Hematopoietic multipotent progenitor cell treated with erythropoietin and hydrocortisone succinate and interleukin-3 and kit ligand, for 15 days (in vitro differentiated cells): ENCODE measurements around the gene ORM1.
"Not testable (repeated sequence)": the region's sequence is repeated elsewhere in the genome, so short reads cannot be mapped to it uniquely, and the experiment has no call there.

Experiments used
- DNase-seq: peaks from one replicate; pipeline ENCODE4 v3.0.0-alpha.2; 2015; ENCODE audit warnings: low spot score

ORM1 gene

DNA sequence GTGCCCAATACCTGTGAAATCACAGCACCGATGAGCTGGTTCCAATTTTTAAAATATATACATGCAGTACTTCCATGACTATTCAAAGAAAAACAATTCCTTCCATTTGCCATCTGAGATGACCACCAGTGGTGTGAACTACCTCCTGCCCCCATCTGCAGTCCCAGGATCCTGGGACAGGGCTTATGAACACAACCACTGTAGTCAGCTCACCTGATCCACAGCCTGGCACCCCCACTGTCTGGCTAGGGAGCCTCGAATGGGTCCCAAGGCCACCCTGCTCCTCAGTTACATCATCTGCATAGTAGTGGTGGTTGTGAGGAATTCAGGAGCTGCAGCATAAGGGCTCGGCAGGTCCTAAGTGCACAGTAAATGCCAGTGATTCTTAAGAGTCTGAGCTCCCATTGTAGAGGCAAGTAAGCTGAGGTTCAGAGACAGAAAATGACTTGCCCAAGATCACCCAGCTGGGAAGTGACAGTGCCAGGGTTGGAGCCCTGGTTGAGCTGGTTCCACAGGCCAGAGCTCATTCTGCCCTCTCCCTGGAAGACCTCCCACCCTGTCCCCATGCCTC lies 2.9 kb downstream of the ORM1 start:
- DNase-seq = not testable (repeated sequence)

DNA sequence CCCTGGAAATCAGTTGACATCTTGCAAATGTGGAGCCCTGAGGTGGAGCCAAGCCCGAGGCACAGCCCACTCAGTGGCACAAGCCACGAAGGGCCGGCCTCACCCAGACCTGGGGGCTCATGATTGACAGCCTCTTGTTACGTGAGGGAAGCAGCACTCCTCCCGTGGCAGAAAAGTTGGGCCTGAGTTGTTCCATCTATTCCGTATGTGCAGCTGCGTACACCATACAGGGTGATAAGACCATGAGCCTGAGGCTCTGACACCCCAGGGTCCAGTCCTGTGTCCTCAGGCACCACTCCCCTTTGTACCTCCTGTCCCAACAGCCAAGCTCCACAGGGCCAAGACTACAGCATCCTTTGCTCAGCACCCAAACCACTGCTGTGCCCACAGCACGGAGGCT lies 4.9 kb downstream of the ORM1 start:
- DNase-seq = no peak

DNA sequence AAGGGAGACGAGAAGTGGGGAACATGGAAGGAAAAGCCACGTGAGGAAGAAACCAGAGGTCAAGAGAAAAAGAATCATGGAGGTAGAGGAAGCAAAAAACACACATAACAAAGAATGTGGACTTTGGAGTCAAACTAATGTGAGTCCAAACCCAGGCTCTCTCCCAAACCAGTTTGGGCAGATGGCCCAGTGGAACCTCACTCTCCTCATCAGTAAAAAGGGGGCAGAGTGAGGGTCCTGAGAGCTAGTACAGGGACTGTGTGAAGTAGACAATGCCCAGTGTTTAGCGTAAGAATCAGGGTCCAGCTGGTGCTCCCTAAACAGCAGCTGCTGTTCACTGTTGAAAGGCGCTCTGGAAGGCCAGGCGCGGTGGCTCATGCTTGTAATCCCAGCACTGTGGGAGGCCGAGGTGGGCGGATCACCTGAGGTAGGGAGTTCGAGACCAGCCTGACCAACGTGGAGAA lies 5.5 kb downstream of the ORM1 start:
- DNase-seq = not testable (repeated sequence)

DNA sequence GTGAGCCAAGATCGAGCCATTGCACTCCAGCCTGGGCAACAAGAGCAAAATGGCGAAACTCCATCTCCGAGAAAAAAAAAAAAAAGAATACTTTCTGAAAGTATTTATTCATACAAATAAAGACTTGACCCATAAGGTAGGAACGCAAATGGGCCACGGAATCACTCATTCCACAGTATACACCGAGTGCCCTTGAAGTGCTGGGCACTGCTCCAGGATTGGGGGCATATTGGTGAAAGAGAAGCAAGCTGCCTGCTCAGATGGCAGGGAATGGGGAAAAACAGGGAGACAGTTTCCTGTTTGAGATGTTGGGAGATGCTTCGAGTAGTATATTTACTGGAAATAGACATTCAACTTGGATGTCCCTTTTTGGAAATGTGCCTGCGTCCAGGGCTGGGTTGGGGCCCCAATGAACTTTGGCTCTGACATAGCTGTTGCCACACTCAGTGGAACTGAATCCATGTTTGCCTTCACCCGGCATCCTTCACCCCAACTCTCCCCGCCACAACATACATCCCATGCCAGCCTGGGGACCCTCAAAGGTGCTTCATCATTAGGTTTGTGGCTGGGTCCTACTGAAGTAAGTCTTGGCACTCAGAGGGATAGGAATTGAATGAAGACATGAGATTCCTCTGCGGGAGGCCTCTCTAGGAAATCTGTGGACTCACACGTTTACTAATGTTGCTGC lies 6.2 kb downstream of the ORM1 start:
- not testable (repeated sequence) for DNase-seq

DNA sequence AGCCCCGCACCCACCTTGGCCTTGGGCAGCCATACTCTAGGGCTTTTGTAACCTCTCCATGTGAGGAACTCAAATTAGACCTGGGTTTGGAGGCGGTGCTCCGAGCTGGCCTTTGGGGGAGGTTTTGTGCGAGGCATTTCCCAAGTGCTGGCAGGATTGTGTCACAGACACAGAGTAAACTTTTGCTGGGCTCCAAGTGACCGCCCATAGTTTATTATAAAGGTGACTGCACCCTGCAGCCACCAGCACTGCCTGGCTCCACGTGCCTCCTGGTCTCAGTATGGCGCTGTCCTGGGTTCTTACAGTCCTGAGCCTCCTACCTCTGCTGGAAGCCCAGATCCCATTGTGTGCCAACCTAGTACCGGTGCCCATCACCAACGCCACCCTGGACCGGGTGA lies 6.7 kb downstream of the ORM1 start, which contains the start of gene ORM2:
Gene ORM2, plus strand, starts transcription at position 245 of the 398 bp plus-strand sequence. Its CDS starts 36 bp downstream, at position 281.
- DNase-seq = not testable (repeated sequence)

DNA sequence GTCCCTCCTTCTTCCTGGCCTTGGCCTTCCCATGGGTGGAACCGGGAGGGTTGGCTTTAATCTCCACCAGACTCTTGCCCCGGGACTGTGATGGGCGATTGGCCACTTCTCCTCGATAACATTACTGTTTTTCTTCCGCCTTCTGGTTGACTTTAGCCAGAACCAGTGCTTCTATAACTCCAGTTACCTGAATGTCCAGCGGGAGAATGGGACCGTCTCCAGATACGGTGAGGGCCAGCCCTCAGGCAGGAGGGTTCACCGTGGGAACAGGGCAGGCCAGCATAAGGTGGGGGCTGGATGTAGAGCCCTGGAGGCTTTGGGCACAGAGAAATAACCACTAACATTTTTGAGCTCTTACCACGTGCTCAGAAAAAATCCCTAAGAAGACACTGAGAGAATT lies 7.7 kb downstream of the ORM1 start:
- no peak for DNase-seq

DNA sequence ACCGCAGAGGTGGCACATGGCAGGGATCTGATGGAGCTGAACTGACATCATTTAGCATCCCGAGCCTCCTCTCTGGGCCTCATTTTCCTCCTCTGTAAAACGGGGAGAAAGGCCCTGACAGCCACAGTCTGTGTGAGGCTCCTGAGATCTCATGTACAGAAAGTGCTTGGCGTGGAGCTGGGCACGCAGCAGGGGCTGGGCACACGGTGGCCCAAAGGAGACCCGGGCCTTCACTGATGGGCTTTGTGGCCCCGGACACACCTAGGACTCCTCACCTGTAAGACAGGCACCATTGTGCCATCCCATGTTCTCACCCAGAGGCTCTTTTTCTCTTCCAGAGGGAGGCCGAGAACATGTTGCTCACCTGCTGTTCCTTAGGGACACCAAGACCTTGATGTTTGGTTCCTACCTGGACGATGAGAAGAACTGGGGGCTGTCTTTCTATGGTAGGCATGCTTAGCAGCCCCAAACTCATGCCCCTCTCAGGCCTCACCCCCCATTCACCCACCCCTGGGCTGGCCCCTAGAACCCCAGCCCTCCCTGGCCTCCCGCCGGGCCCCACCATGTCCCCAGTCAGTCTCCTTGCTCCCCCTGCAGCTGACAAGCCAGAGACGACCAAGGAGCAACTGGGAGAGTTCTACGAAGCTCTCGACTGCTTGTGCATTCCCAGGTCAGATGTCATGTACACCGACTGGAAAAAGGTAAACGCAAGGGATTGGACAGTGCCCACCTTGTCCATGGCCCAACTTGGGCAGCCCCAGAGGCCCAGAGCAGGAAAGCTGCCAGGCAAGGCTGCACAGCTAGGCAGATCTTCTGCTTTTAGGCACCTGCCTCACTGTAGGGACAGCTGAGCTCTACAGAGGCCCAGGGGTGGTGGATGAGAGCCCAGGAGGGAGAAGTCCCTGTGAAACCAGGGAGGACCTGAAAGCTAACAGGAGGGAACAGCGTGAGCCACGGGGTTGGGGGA lies 8.6 kb downstream of the ORM1 start:
- DNase-seq = not testable (repeated sequence)

DNA sequence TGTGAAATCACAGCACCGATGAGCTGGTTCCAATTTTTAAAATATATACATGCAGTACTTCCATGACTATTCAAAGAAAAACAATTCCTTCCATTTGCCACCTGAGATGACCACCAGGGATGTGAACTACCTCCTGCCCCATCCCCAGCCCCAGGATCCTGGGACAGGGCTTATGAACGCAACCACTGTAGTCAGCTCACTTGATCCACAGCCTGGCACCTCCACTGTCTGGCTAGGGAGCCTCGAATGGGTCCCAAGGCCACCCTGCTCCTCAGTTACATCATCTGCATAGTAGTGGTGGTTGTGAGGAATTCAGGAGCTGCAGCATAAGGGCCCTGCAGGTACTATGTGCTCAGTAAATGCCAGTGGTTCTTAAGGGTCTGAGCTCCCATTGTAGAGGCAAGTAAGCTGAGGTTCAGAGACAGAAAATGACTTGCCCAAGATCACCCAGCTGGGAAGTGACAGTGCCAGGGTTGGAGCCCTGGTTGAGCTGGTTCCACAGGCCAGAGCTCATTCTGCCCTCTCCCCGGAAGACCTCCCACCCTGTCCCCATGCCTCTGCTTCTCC lies 9.7 kb downstream of the ORM1 start:
- not testable (repeated sequence) for DNase-seq

DNA sequence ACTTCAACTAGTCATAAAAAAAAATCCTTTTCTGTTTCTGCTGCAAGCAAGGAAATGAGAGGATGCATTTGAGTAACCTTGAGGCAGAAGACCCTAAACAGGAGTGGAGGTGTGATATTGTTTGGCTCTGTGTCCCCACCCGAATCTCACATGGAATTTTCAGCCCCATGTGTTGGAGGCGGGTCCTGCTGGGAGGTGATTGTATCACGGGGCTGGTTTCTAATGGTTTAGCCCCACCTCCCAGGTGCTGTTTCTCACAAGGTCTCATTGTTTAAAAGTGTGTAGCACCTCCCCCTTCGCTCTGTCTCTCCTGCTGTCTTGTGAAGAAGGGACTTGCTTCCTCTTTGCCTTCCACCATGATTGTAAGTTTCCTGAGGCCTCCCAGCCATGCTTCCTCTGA lies 10.8 kb downstream of the ORM1 start:
- not testable (repeated sequence) for DNase-seq

DNA sequence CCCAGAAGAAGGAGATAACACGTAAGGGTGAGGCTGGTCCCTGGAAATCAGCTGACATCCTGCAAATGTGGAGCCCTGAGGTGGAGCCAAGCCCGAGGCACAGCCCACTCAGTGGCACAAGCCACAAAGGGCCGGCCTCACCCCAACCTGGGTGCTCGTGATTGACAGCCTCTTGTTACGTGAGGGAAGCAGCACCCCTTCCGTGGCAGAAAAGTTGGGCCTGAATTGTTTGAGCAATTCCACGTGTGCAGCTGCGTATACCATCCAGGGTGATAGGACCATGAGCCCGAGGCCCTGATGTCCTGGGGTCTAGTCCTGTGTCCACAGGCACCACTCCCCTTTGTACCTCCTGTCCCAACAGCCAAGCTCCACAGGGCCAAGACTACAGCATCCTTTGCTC lies 11.6 kb downstream of the ORM1 start:
- DNase-seq = no peak

DNA sequence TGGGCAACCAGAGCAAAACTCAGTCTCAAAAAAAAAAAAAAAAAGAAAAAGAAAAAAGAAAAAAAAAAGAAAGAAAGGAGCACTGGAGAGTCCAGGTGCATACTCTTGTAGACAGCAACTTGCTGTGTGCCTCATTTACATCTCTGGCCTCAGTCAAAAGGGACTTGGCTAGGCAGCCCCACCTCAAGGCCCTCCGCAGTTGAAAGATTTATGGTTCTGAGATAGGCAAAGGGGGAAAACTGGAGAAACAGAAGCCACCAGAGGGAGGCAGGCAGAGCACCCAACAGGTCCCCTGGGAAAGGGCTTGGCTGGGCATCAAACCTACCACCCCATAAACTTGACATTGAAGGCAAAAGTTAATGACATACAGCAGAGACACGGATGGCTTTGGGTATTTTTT lies 12.8 kb downstream of the ORM1 start:
- DNase-seq = no peak

DNA sequence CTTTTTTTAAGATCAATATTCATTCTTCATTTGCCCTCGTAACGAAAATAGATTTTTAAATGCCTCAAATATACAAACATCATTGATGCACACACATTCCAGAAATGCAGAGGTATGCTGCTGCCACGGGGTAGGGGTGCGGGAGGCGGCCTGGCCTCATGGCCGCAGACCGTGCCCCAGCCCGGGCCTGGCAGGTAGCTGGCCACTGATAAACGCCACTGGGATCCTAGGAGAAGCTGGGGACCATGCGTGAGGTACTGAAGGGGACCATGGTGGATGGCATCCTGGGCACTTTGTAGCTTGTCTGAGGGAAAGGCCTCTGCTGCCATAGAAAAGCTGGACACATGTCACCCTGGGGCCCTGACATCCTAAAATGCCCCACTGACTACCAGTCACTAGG lies 13.3 kb downstream of the ORM1 start:
- DNase-seq = no peak

DNA sequence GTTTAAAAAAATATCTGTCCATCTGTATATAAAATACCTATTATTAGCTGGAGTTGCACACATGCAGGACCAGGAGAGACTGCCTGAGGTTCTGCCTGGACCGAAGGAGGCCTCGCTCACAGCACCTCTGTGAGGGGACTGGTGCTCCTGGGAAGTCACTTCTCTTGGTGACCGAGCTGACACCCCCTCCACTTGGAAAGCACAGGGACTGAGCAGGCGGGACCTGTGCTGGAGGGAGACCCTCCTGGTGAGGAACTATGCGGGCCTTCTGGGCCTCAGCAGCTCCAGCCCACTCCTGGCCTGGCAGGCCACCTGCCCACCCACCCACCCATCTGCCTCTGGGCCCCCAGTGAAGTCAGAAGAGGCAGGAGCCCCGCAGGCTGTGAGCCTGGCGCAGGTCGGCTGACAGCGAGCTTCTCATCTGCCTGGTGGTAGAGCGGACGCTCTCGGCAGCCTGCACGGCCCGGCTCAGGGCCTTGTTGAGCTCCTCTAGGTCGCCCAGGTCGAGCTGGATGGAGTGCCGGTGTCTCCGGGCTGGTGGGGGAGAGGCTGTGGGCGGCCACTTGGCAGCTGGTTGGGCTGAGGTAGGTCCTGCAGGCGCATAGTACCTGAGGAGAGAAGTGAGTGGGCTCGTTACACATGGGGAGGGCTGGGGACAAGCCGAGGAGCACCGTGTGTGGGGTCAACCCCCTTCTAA lies 13.9 kb downstream of the ORM1 start:
- DNase-seq = no peak

DNA sequence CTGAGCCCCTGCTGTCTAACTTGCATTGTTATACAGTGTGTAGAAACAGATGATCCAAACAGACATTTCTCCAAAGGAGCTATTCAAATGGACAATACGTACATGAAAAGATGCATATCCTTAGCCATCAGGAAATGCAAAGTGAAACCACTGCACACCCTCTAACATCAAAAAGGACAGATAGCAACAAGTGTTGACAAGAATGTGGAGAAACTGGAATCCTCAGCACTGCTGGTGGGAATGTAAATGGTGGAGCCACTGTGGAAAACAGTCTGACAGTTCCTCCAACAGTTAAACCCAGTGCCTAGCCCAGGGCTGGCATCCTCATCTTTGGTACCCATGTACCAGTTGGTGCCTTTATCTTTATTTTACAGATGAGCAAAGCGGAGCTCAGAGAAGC lies 15.3 kb downstream of the ORM1 start:
- DNase-seq = no peak

DNA sequence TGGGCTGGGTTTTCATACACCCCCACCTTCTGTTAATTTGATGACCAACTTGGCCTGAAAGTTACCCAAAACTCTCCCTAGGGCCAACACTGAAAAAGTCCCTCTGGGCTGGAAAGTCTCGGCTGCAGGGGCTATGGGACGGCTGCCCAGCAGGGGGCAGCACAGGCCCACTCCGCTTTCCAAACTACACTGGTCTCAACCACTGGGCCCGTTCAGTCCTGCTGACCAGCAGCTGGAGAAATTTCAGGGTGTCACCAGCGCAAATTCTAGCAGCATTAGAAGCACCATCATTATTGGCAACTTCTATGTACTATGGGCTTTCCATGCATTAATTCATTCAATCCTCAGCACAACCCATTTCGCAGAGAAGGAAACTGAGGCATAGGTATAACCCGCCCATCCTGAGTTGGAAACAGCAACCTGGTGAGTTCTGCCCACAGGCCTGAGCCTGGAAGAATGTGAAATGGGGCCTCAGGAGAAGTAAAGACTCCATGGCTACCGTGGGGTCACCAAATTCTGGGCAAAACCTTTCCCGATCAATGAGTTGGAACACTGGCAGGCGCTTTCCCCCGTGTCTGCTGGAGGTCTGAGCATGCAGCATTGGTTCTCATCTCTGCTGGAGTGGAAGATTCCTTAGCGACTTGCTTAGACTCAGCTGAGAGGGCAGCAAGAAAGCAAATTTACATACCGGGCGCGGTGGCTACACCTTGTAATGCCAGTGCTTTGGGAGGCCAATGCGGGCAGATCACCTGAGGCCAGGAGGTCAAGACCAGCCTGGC lies 16.4 kb downstream of the ORM1 start:
- peak; percentile 24 for DNase-seq

DNA sequence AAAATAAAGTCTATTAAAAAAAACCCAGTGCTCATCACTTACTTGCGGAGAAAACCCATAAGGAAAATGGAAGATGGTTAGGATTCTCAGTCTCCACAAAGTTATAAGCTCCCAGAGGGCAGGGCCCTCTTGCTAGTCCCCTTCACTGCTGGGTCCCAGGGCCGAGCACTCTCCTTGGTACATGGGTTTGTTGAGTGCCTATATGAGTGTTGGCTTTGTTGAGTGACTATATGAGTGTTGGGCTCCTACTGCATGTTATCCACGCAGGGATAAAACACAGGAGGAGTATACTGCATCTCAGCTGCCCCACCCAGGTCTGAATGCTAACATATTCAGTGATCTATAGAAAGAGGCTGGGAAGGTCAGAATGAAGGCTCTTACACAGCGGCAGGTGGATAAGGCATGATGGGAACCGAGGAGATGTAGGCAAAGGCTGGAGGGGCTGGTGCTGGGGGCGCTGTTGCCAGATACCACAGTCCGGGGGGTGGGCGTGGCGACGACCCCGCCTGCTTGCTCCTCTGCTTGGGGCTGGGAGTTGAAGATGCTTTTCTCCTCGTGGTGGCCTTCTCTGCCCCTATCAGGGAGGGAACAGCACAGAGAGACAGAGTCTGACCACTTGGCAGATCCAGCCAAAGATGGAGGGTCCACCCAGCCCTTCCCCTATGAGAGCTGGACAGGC lies 18.4 kb downstream of the ORM1 start:
- DNase-seq = no peak

DNA sequence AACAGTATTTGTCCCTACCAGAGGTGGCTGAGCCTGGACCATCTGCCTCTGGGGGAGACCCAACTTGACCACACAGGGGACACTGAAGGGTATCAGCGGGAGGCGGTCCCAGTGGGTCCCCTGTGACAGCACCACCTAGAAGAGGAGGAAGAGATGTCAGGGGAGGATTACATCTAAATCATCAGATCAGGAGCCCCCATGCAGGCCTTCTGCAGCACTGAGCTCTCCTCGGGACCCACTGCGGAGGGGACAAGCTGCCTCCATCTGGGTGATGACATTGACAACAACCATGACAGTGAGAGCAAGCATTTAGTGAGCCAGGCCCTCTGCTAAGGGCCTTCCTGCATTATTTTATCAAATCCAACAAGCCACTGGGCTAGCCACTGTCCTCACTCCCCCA lies 19.1 kb downstream of the ORM1 start:
- no peak for DNase-seq

DNA sequence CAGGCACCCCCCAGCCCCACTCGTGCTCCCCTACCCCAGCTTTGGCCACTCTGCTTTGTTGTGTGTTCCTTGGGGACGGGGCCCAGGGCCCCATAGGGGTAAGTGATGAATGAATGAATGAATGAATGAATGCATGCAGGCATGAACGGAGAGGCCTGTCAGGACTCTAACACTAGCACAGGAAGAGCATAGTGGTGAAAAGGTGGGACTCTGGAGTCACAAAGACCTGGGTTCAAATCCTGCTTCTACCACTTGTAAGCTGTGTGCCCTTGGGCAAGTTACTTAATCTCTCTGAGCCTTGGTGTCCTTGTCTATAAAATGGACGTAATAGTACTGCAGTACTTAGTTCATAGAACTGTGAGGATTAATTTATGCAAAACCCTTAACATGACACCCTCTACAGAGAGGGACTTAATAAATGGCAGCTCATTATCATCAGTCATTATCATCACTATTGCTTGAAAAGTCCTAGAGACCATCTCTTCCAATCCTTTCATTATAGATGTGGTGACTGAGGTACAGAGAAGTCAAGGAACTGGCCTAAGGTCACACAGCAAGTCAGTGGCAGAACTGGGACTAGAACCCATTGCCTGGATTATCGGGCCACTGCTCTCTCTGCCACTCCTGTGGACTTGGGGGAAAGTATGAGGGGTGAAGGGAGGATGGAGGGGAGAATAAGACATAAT lies 20.0 kb downstream of the ORM1 start:
- DNase-seq = no peak

DNA sequence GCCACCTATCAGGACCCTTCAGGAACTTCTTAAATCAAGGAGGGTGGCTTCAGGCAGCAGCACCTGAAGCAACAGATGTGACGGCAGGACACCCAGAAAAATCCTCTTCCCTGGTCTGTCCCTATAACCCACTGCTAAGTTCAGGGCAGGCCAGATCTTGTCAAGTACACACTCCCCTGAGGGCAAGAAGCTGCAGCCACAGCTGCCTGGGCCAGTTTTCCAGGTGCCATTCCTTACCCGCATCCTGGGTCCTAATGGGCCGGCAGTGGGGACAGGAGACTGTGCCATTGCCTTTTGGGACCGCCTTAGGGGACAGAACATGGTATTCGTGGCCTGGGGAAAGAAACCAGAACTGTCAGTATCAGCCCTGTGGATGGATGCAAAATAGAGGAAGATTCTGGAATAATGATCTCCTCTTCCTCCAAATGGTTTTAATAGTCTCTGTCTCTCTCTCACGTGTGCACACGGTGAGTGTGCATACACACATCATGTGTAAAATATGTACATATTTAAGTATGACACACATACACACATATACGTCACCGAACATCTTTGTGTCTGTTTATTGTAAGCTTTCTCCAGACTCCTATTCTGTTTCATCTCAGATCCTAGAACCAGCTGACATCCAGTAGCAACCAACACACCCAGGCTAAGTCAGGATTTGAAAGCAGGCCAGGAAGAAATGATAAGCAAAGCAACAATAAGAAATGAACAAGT lies 20.7 kb downstream of the ORM1 start:
- DNase-seq = no peak
